GM06990 (cell line): Measurements from ENCODE around the gene CHAF1A.

Experiments
- DNase-seq: peaks from one replicate; pipeline ENCODE4 v3.0.0-alpha.2; 2011; ENCODE audit not compliant: insufficient read length; ENCODE audit errors: extremely low read depth
- H3K27me3 ChIP-seq: replicated peaks from 2 replicates; pipeline ENCODE4 v1.6.0; 2011; ENCODE audit warnings: low read length; ENCODE audit not compliant: control insufficient read depth, insufficient read depth
- H3K36me3 ChIP-seq: 2 replicates; pipeline ENCODE4 v1.5.1; 2011; ENCODE audit warnings: low read length; ENCODE audit not compliant: control insufficient read depth, insufficient read depth
- H3K4me3 ChIP-seq: replicated peaks from 2 replicates; pipeline ENCODE4 v1.5.1; 2011; ENCODE audit warnings: low read depth, mild to moderate bottlenecking, control low read depth, low read length
- CTCF ChIP-seq: IDR thresholded peaks from 2 replicates; pipeline ENCODE4 v1.5.1; 2011; ENCODE audit warnings: low read length, control low read depth, mild to moderate bottlenecking, inconsistent platforms; ENCODE audit not compliant: insufficient read depth, poor library complexity, severe bottlenecking

The CHAF1A gene

GRCh38 chr19:4385291-4386040, 17.0 kb upstream of the CHAF1A start:
- no peak for DNase-seq
- Histone ChIP-seq H3K27me3 (no peaks in the 10 kb centered on the region), H3K36me3 (peaks cover 23% of the 10 kb centered on the region), H3K4me3 (no peak overlapping the region)
- TF ChIP-seq CTCF = no peak

- Histone ChIP-seq H3K36me3 (peaks cover 23% of the 10 kb centered on the region), H3K27me3 (no peaks in the 10 kb centered on the region), H3K4me3 (no peak overlapping the region)
- DNase-seq = no peak
- TF ChIP-seq CTCF = no peak
These were observed 16.2 kb upstream of the CHAF1A start for GRCh38 chr19:4386041-4386782.

- Histone ChIP-seq H3K27me3 (no peaks in the 10 kb centered on the region), H3K36me3 (peaks cover 26% of the 10 kb centered on the region), H3K4me3 (no peak overlapping the region)
- no peak for DNase-seq
- TF ChIP-seq CTCF = no peak
These were observed 13.9 kb upstream of the CHAF1A start for GRCh38 chr19:4388337-4389063.

GRCh38 chr19:4389064-4389375, 13.4 kb upstream of the CHAF1A start:
- no peak for DNase-seq
- Histone ChIP-seq H3K4me3 (no peak overlapping the region), H3K36me3 (peaks cover 23% of the 10 kb centered on the region), H3K27me3 (no peaks in the 10 kb centered on the region)
- no peak for TF ChIP-seq CTCF

GRCh38 chr19:4389511-4390016, 12.9 kb upstream of the CHAF1A start:
- TF ChIP-seq CTCF = no peak
- Histone ChIP-seq H3K36me3 (peaks cover 20% of the 10 kb centered on the region), H3K4me3 (no peak overlapping the region), H3K27me3 (no peaks in the 10 kb centered on the region)
- DNase-seq = no peak
